ENCODE data around the gene PPARG. TPM values are rescaled to one million over a fixed set of nuclear protein-coding genes. Genes with fewer than 3 reads are reported as not detected.
A peak's percentile ranks its signal among the peaks of the same experiment; 100 is the strongest.

Gene PPARG
- total RNA-seq, 1 experiment from 2014 or later = 0.79 TPM

- no peak for TF ChIP-seq FOXK1 (CRISPR knock-in tag; IDR thresholded peaks at IDR 0.05)
- no peak for TF ChIP-seq ELF4 (CRISPR knock-in tag; IDR thresholded peaks at IDR 0.05; ENCODE audit: low read depth)
- no peak for TF ChIP-seq ZNF121 (CRISPR knock-in tag; IDR thresholded peaks at IDR 0.05)
- no peak for TF ChIP-seq NFYB (CRISPR knock-in tag; conservative IDR thresholded peaks at IDR 0.05; ENCODE audit: low read depth)
- TF ChIP-seq NR2C2 (CRISPR knock-in tag; IDR thresholded peaks at IDR 0.05) = no peak
- no peak for TF ChIP-seq TP53 (CRISPR knock-in tag; IDR thresholded peaks at IDR 0.05)
- no peak for ATAC-seq
- H3K9me3 Mint-ChIP-seq = no peaks in the 10 kb centered on the region
- peaks cover 3% of the 10 kb centered on the region for H3K27me3 Mint-ChIP-seq (ENCODE audit: low read depth)
- H3K36me3 Mint-ChIP-seq = no peaks in the 10 kb centered on the region
- CTCF ChIA-PET = no interaction called here
- POLR2A ChIA-PET = no interaction called here
- H3K4me3 Mint-ChIP-seq = no peak overlapping the region
- no peak overlapping the region for H3K27ac Mint-ChIP-seq
- H3K4me1 Mint-ChIP-seq = peaks cover 20% of the 10 kb centered on the region
- no peak for DNase-seq (ENCODE audit: low spot score)
Measured at GRCh38 chr3:12443781-12444522, 155.1 kb downstream of the PPARG start.

- Mint-ChIP-seq H3K36me3 (no peaks in the 10 kb centered on the region), H3K4me3 (peak overlapping the region; percentile 22; the same call in 1 of the 2 replicates), H3K4me1 (peaks cover 20% of the 10 kb centered on the region), H3K27ac (no peak overlapping the region), H3K27me3 (ENCODE audit: low read depth) (peaks cover 3% of the 10 kb centered on the region), H3K9me3 (no peaks in the 10 kb centered on the region)
- peak; percentile 37 for DNase-seq (ENCODE audit: low spot score)
- TF ChIP-seq ZNF423 (CRISPR knock-in tag; IDR thresholded peaks at IDR 0.05) = peak; percentile 23; the same call in 1 of the 2 replicates
- TF ChIP-seq ZNF317 (CRISPR knock-in tag; IDR thresholded peaks at IDR 0.05; ENCODE audit: borderline replicate concordance, low read depth) = no peak
- ChIA-PET CTCF (interaction anchor here (0.6 kb wide), 1 partner anchor 35 kb away, joined by 3 read pairs; no protein-coding TSS in a partner anchor), POLR2A (no interaction called here)
- peak; percentile 77 for ATAC-seq
Measured at GRCh38 chr3:12444582-12445471, 156.0 kb downstream of the PPARG start.

- ATAC-seq = no peak
- CTCF ChIA-PET = interaction anchor here (0.6 kb wide), 1 partner anchor 34 kb away, joined by 3 read pairs; no protein-coding TSS in a partner anchor
- no peak overlapping the region for H3K4me3 Mint-ChIP-seq
Measured at GRCh38 chr3:12445523-12446240, 156.8 kb downstream of the PPARG start.

More at GRCh38 chr3:12445523-12446240, 156.8 kb downstream of the PPARG start:
- peaks cover 20% of the 10 kb centered on the region for H3K4me1 Mint-ChIP-seq
- POLR2A ChIA-PET = no interaction called here
- TF ChIP-seq ATF1 (CRISPR knock-in tag; IDR thresholded peaks at IDR 0.05) = no peak
- no peak for TF ChIP-seq ZSCAN18 (CRISPR knock-in tag; IDR thresholded peaks at IDR 0.05)
- no peak for TF ChIP-seq FOXK1 (CRISPR knock-in tag; IDR thresholded peaks at IDR 0.05)
- no peak for TF ChIP-seq ZNF121 (CRISPR knock-in tag; IDR thresholded peaks at IDR 0.05)
- TF ChIP-seq HMGA2 (CRISPR knock-in tag; IDR thresholded peaks at IDR 0.05) = no peak
- TF ChIP-seq GRHL2 (CRISPR knock-in tag; IDR thresholded peaks at IDR 0.05; ENCODE audit: insufficient replicate concordance, severe bottlenecking) = no peak
- no peak for TF ChIP-seq CTCF (IDR thresholded peaks at IDR 0.05)
- TF ChIP-seq HMGXB4 (CRISPR knock-in tag; IDR thresholded peaks at IDR 0.05) = no peak
- TF ChIP-seq OVOL2 (CRISPR knock-in tag; IDR thresholded peaks at IDR 0.05; ENCODE audit: borderline replicate concordance) = no peak
- TF ChIP-seq GTF2I (CRISPR knock-in tag; conservative IDR thresholded peaks at IDR 0.05) = no peak
- TF ChIP-seq CBFB (CRISPR knock-in tag; IDR thresholded peaks at IDR 0.05; ENCODE audit: low read depth) = no peak
- TF ChIP-seq ZBTB21 (CRISPR knock-in tag; IDR thresholded peaks at IDR 0.05; ENCODE audit: borderline replicate concordance) = no peak
- no peak for TF ChIP-seq NFATC4 (CRISPR knock-in tag; IDR thresholded peaks at IDR 0.05)
- no peak for TF ChIP-seq ZNF396 (CRISPR knock-in tag; IDR thresholded peaks at IDR 0.05; ENCODE audit: borderline replicate concordance)
- TF ChIP-seq PRDM15 (CRISPR knock-in tag; IDR thresholded peaks at IDR 0.05) = no peak
- H3K9me3 Mint-ChIP-seq = no peaks in the 10 kb centered on the region
- no peak overlapping the region for H3K27ac Mint-ChIP-seq
- no peaks in the 10 kb centered on the region for H3K36me3 Mint-ChIP-seq
- peaks cover 3% of the 10 kb centered on the region for H3K27me3 Mint-ChIP-seq (ENCODE audit: low read depth)
- DNase-seq (ENCODE audit: low spot score) = no peak
